NB4 (cell line): ENCODE data around the gene ZNF362.

Experiments used
- DNase-seq: peaks from one replicate; pipeline ENCODE4 v3.0.0; 2010; ENCODE audit warnings: low read depth
- H3K4me3 ChIP-seq: one replicate; pipeline ENCODE4 v1.5.1; 2011; ENCODE audit warnings: mild to moderate bottlenecking, low read depth, low read length, moderate library complexity
- MYC ChIP-seq: IDR thresholded peaks from 2 replicates; pipeline ENCODE4 v1.6.1; 2011; ENCODE audit warnings: low read depth, low read length
- POLR2A ChIP-seq: IDR thresholded peaks from 2 replicates; pipeline ENCODE4 v1.6.1; 2011; ENCODE audit warnings: mild to moderate bottlenecking; ENCODE audit not compliant: insufficient read length; ENCODE audit errors: extremely low read depth
- TF ChIP-seq, protein P1 (sequence below): IDR thresholded peaks from 2 replicates; pipeline ENCODE4 v1.6.1; 2011; ENCODE audit warnings: low read depth, low read length
- TF ChIP-seq, protein P2 (sequence below): IDR thresholded peaks from one replicate; pipeline ENCODE4 v1.5.1; 2012; ENCODE audit warnings: low read depth, low read length

The ZNF362 gene

DNA sequence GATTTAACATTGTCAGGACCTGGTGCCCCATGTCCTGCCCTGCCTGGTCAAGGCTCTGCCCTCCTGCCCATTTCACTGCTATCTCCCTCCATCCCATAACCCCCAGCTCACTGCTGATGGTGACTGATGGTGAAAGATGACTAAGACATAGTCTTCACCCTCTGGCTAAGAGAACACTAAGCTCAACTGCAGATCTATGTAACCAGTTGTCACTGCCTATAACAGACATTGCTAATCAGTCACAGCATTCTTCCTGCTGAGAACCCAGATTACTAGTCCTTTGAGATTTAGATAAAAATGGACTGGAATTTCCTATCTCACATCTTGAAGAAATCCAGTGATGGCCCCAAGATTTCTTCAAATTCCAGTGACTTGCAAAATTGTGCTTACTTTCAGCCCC lies 8.0 kb upstream of the ZNF362 start:
- no peak for DNase-seq
- no peak overlapping the region for H3K4me3 ChIP-seq
- TF ChIP-seq, protein P1, sequence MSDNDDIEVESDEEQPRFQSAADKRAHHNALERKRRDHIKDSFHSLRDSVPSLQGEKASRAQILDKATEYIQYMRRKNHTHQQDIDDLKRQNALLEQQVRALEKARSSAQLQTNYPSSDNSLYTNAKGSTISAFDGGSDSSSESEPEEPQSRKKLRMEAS, result no peak
- TF ChIP-seq, protein P2, sequence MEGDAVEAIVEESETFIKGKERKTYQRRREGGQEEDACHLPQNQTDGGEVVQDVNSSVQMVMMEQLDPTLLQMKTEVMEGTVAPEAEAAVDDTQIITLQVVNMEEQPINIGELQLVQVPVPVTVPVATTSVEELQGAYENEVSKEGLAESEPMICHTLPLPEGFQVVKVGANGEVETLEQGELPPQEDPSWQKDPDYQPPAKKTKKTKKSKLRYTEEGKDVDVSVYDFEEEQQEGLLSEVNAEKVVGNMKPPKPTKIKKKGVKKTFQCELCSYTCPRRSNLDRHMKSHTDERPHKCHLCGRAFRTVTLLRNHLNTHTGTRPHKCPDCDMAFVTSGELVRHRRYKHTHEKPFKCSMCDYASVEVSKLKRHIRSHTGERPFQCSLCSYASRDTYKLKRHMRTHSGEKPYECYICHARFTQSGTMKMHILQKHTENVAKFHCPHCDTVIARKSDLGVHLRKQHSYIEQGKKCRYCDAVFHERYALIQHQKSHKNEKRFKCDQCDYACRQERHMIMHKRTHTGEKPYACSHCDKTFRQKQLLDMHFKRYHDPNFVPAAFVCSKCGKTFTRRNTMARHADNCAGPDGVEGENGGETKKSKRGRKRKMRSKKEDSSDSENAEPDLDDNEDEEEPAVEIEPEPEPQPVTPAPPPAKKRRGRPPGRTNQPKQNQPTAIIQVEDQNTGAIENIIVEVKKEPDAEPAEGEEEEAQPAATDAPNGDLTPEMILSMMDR, result no peak
- TF ChIP-seq POLR2A, result no peak
- no peak for TF ChIP-seq MYC

DNA sequence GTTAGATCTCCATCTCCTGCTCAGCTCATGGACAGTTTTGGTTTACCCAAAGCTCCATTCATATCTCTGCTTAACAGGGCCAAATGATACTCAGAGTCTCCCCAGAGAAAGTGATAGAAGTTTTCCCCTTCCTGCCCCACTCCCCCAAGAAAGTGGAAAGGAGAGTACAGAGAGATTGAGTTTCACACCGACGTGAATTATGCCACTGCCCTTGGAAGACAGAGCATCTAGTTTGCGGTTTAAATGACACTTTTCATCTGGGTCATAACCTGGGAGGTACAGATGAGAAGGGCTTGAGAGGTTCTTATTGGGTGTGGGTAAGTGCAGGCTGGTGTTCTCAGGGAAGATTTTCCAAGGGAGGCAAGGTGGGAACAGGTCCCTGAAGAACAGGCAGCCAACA lies 6.9 kb upstream of the ZNF362 start:
- no peak overlapping the region for H3K4me3 ChIP-seq
- TF ChIP-seq, protein P1, result no peak
- no peak for TF ChIP-seq POLR2A
- TF ChIP-seq MYC, result no peak
- TF ChIP-seq, protein P2, result no peak
- DNase-seq, result no peak

GRCh38 chr1:33250217-33250616 lies 6.1 kb upstream of the ZNF362 start:
- no peak for TF ChIP-seq MYC
- TF ChIP-seq, protein P2, result no peak
- TF ChIP-seq POLR2A, result no peak
- TF ChIP-seq, protein P1, result no peak
- no peak for DNase-seq
- H3K4me3 ChIP-seq, result no peak overlapping the region

GRCh38 chr1:33250724-33251123 lies 5.6 kb upstream of the ZNF362 start:
- no peak for DNase-seq
- H3K4me3 ChIP-seq, result no peak overlapping the region
- TF ChIP-seq, protein P1, result no peak
- no peak for TF ChIP-seq POLR2A
- no peak for TF ChIP-seq MYC
- TF ChIP-seq, protein P2, result no peak

- no peak for DNase-seq
- H3K4me3 ChIP-seq, result no peak overlapping the region
- TF ChIP-seq POLR2A, result no peak
- TF ChIP-seq, protein P2, result no peak
- no peak for TF ChIP-seq MYC
- TF ChIP-seq, protein P1, result no peak
Measured at GRCh38 chr1:33254491-33254890, 1.8 kb upstream of the ZNF362 start.
